ENCODE measurements around the gene TELO2.

GRCh38 chr16:1443980-1444729 lies 49.0 kb upstream of the TELO2 start, which contains the start of gene CCDC154:
- TF ChIP-seq CTCF (IDR thresholded peaks at IDR 0.05) (no peak), POLR2A (IDR thresholded peaks at IDR 0.05) (no peak)

All from uterus (tissue), 2 donors.